ENCODE measurements around the gene DNAJB9. TPM values are rescaled to one million over a fixed set of nuclear protein-coding genes. Genes with fewer than 3 reads are reported as not detected.

The DNAJB9 gene
- total and polyA plus RNA-seq, 2 donors = 13.2 to 13.9 TPM

DNA sequence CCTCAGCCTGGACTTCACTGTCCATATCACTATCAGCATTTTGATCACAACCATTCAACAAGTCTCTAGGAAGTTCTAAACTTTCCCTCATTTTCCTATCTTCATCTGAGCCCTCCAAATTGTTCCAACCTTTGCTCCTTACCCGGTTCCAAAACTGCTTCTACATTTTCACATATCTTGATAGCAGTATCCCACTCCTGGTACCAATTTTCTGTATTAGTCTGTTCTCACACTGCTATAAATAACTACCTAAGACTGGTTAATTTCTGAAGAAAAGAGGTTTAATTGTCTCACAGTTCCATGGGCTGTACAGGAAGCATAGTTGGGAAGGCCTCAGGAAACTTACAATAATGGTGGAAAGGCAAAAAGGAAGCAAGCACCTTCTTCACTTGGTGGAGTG, 12.1 kb upstream of the DNAJB9 start:
- Histone ChIP-seq H3K27ac (ENCODE audit: low read depth in 1 of 2, low read length in 1 of 2) (no peak overlapping the region), H3K9me3 (ENCODE audit: control insufficient read depth in 2 of 2, insufficient read depth in 1 of 2, low read length in 1 of 2) (peaks cover 0 to 8% of the 10 kb centered on the region in 2 donors), H3K36me3 (ENCODE audit: control insufficient read depth in 2 of 2, insufficient read depth in 2 of 2, low read length in 1 of 2) (peaks cover 0 to 4% of the 10 kb centered on the region in 2 donors), H3K27me3 (ENCODE audit: control insufficient read depth in 2 of 2, insufficient read depth in 1 of 2, low read length in 1 of 2) (no peaks in the 10 kb centered on the region), H3K4me3 (ENCODE audit: low read length in 2 of 2) (no peak overlapping the region), H3K4me1 (ENCODE audit: control insufficient read depth in 2 of 2, insufficient read depth in 2 of 2, low read length in 2 of 2) (no peaks in the 10 kb centered on the region)
- DNase-seq (ENCODE audit: low read depth in 6 of 9, low spot score in 9 of 9) = no peak
- WGBS = 97% methylated on average over 1 of the region's 1 CpG

DNA sequence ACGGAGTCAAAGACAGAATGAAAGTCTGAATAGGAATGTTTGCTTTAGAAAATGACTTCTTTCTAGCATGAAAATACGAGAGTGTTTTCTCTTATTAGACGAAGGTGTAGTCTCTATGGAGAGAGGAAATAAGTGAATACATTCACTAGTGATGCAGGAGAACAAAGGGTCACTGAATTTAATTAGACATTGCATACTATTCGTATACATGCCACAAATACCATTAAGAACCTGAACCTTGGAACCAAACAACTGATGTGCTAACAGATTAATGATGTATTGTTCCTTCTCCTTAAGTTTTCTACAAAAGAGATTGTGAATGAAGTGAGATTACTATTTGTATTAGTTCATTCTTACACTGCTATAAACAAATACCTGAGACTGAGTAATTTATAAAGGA, 10.4 kb upstream of the DNAJB9 start:
- whole genome bisulfite sequencing = 98% methylated on average over 4 of the region's 4 CpGs
- no peak for DNase-seq (ENCODE audit: low read depth in 6 of 9, low spot score in 9 of 9)
- H3K4me3 ChIP-seq (ENCODE audit: low read length in 2 of 2) = no peak overlapping the region
- H3K9me3 ChIP-seq (ENCODE audit: control insufficient read depth in 2 of 2, insufficient read depth in 1 of 2, low read length in 1 of 2) = peaks cover 0 to 8% of the 10 kb centered on the region in 2 donors
- no peaks in the 10 kb centered on the region for H3K4me1 ChIP-seq (ENCODE audit: control insufficient read depth in 2 of 2, insufficient read depth in 2 of 2, low read length in 2 of 2)
- H3K27ac ChIP-seq (ENCODE audit: low read depth in 1 of 2, low read length in 1 of 2) = no peak overlapping the region
- peaks cover 0 to 4% of the 10 kb centered on the region in 2 donors for H3K36me3 ChIP-seq (ENCODE audit: control insufficient read depth in 2 of 2, insufficient read depth in 2 of 2, low read length in 1 of 2)
- H3K27me3 ChIP-seq (ENCODE audit: control insufficient read depth in 2 of 2, insufficient read depth in 1 of 2, low read length in 1 of 2) = no peaks in the 10 kb centered on the region

GRCh38 chr7:108561047-108561619, 8.5 kb upstream of the DNAJB9 start:
- Histone ChIP-seq H3K27ac (ENCODE audit: low read depth in 1 of 2, low read length in 1 of 2) (no peak overlapping the region), H3K4me3 (ENCODE audit: low read length in 2 of 2) (no peak overlapping the region), H3K4me1 (ENCODE audit: control insufficient read depth in 2 of 2, insufficient read depth in 2 of 2, low read length in 2 of 2) (no peaks in the 10 kb centered on the region), H3K36me3 (ENCODE audit: control insufficient read depth in 2 of 2, insufficient read depth in 2 of 2, low read length in 1 of 2) (peaks cover 0 to 4% of the 10 kb centered on the region in 2 donors), H3K9me3 (ENCODE audit: control insufficient read depth in 2 of 2, insufficient read depth in 1 of 2, low read length in 1 of 2) (peaks cover 0 to 8% of the 10 kb centered on the region in 2 donors), H3K27me3 (ENCODE audit: control insufficient read depth in 2 of 2, insufficient read depth in 1 of 2, low read length in 1 of 2) (no peaks in the 10 kb centered on the region)
- 98% methylated on average over 4 of the region's 4 CpGs for WGBS
- DNase-seq (ENCODE audit: low read depth in 6 of 9, low spot score in 9 of 9) = peak in 1 of 9 donors; percentile 9

DNA sequence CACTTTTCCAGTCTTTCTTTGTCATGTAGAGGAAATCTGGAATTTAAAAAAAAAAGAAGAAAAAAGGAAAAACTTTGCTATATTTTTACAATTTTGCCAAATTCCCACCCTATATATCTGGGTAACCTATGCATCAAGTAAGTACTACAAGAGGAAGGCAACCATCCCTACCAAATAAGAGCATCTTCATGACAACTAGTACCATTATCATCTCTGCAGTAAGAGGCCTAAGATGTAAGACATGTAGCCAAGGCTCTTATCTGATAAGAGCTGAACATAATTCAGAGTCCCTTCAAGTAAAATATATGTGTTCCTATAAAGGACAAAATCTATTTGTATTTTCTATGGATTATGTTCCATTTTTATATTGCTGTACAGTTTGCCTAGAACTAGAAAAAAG, 3.7 kb upstream of the DNAJB9 start:
- DNase-seq (ENCODE audit: low read depth in 6 of 9, low spot score in 9 of 9) = no peak

GRCh38 chr7:108568801-108569380, 783 bp upstream of the DNAJB9 start:
- no peaks in the 10 kb centered on the region for H3K27me3 ChIP-seq (ENCODE audit: control insufficient read depth in 2 of 2, insufficient read depth in 1 of 2, low read length in 1 of 2)
- H3K36me3 ChIP-seq (ENCODE audit: control insufficient read depth in 2 of 2, insufficient read depth in 2 of 2, low read length in 1 of 2) = peaks cover 0 to 11% of the 10 kb centered on the region in 2 donors
- H3K27ac ChIP-seq (ENCODE audit: low read depth in 1 of 2, low read length in 1 of 2) = peak overlapping the region; percentile 77 to 96
- WGBS = 15% methylated on average over 24 of the region's 24 CpGs
- no peak for DNase-seq (ENCODE audit: low read depth in 6 of 9, low spot score in 9 of 9)
- peaks cover 0 to 12% of the 10 kb centered on the region in 2 donors for H3K4me1 ChIP-seq (ENCODE audit: control insufficient read depth in 2 of 2, insufficient read depth in 2 of 2, low read length in 2 of 2)
- H3K9me3 ChIP-seq (ENCODE audit: control insufficient read depth in 2 of 2, insufficient read depth in 1 of 2, low read length in 1 of 2) = no peaks in the 10 kb centered on the region
- H3K4me3 ChIP-seq (ENCODE audit: low read length in 2 of 2) = peak overlapping the region; percentile 62 to 88

More for the DNA sequence above, 3.7 kb upstream of the DNAJB9 start:
- Histone ChIP-seq H3K9me3 (ENCODE audit: control insufficient read depth in 2 of 2, insufficient read depth in 1 of 2, low read length in 1 of 2) (no peaks in the 10 kb centered on the region), H3K27me3 (ENCODE audit: control insufficient read depth in 2 of 2, insufficient read depth in 1 of 2, low read length in 1 of 2) (no peaks in the 10 kb centered on the region), H3K36me3 (ENCODE audit: control insufficient read depth in 2 of 2, insufficient read depth in 2 of 2, low read length in 1 of 2) (peaks cover 0 to 2% of the 10 kb centered on the region in 2 donors), H3K27ac (ENCODE audit: low read depth in 1 of 2, low read length in 1 of 2) (no peak overlapping the region), H3K4me1 (ENCODE audit: control insufficient read depth in 2 of 2, insufficient read depth in 2 of 2, low read length in 2 of 2) (peaks cover 0 to 9% of the 10 kb centered on the region in 2 donors), H3K4me3 (ENCODE audit: low read length in 2 of 2) (no peak overlapping the region)

GRCh38 chr7:108570146-108570755, 577 bp downstream of the DNAJB9 start:
- peaks cover 0 to 17% of the 10 kb centered on the region in 2 donors for H3K36me3 ChIP-seq (ENCODE audit: control insufficient read depth in 2 of 2, insufficient read depth in 2 of 2, low read length in 1 of 2)
- WGBS = under 1% methylated on average over 36 of the region's 36 CpGs
- peak overlapping the region; percentile 96 to 98 for H3K27ac ChIP-seq (ENCODE audit: low read depth in 1 of 2, low read length in 1 of 2)
- no peaks in the 10 kb centered on the region for H3K27me3 ChIP-seq (ENCODE audit: control insufficient read depth in 2 of 2, insufficient read depth in 1 of 2, low read length in 1 of 2)
- DNase-seq (ENCODE audit: low read depth in 6 of 9, low spot score in 9 of 9) = peak in 8 of 9 donors; percentile 14 to 62 (median 25)
- no peaks in the 10 kb centered on the region for H3K9me3 ChIP-seq (ENCODE audit: control insufficient read depth in 2 of 2, insufficient read depth in 1 of 2, low read length in 1 of 2)
- peak overlapping the region; percentile 62 to 88 for H3K4me3 ChIP-seq (ENCODE audit: low read length in 2 of 2)
- H3K4me1 ChIP-seq (ENCODE audit: control insufficient read depth in 2 of 2, insufficient read depth in 2 of 2, low read length in 2 of 2) = peaks cover 0 to 12% of the 10 kb centered on the region in 2 donors

GRCh38 chr7:108572480-108572879, 2.8 kb downstream of the DNAJB9 start:
- DNase-seq (ENCODE audit: low read depth in 6 of 9, low spot score in 9 of 9) = no peak
- Histone ChIP-seq H3K27me3 (ENCODE audit: control insufficient read depth in 2 of 2, insufficient read depth in 1 of 2, low read length in 1 of 2) (no peaks in the 10 kb centered on the region), H3K4me1 (ENCODE audit: control insufficient read depth in 2 of 2, insufficient read depth in 2 of 2, low read length in 2 of 2) (peaks cover 0 to 12% of the 10 kb centered on the region in 2 donors), H3K4me3 (ENCODE audit: low read length in 2 of 2) (no peak overlapping the region), H3K9me3 (ENCODE audit: control insufficient read depth in 2 of 2, insufficient read depth in 1 of 2, low read length in 1 of 2) (no peaks in the 10 kb centered on the region), H3K36me3 (ENCODE audit: control insufficient read depth in 2 of 2, insufficient read depth in 2 of 2, low read length in 1 of 2) (peaks cover 0 to 26% of the 10 kb centered on the region in 2 donors), H3K27ac (ENCODE audit: low read depth in 1 of 2, low read length in 1 of 2) (no peak overlapping the region)
- 95% methylated on average over 2 of the region's 2 CpGs for WGBS

DNA sequence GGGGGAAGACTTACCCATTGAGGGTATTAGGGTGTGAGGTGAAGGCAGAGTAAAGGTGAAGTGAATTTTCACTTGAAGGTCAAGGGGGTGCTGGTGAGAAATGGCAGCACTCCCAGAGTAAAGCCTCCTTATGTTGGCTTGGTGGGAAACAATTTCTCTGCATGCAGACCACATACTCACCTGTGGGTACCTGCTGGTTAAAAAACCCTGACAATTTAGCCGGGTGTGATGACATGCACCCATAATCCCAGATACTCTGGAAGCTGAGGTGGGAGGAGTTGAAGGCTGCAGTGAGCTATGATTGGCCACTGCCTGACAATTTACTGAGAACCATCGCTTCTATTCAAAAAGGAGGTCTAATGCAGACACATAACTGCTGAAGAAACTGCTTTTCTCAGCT, 5.5 kb downstream of the DNAJB9 start:
- DNase-seq (ENCODE audit: low read depth in 6 of 9, low spot score in 9 of 9) = no peak
- 95% methylated on average over 2 of the region's 2 CpGs for WGBS
- H3K36me3 ChIP-seq (ENCODE audit: control insufficient read depth in 2 of 2, insufficient read depth in 2 of 2, low read length in 1 of 2) = peaks cover 11 to 35% of the 10 kb centered on the region in 2 donors

DNA sequence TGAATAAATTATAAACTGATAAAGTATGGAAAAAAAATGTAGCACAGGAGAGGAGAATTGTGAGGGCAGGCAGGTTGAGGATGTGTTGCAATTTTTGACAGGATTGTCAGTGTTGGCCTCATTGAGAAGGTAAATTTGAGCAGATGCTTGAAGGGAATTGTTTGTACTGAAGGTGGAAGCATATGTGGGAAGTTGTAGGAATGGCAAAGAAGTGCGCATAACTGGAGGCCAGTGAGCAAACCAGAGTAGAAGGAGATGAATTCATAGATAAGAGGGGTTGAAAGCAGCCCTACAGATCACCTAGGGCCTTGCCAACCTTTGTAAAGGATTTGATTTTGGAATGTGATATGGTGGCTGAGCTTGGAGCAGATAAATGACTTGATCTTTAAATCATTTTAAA, 6.4 kb downstream of the DNAJB9 start:
- no peak overlapping the region for H3K4me3 ChIP-seq (ENCODE audit: low read length in 2 of 2)
- peaks cover 5 to 17% of the 10 kb centered on the region in 2 donors for H3K9me3 ChIP-seq (ENCODE audit: control insufficient read depth in 2 of 2, insufficient read depth in 1 of 2, low read length in 1 of 2)
- DNase-seq (ENCODE audit: low read depth in 6 of 9, low spot score in 9 of 9) = no peak
- 95% methylated on average over 1 of the region's 1 CpG for WGBS
- H3K4me1 ChIP-seq (ENCODE audit: control insufficient read depth in 2 of 2, insufficient read depth in 2 of 2, low read length in 2 of 2) = peaks cover 0 to 3% of the 10 kb centered on the region in 2 donors
- H3K27me3 ChIP-seq (ENCODE audit: control insufficient read depth in 2 of 2, insufficient read depth in 1 of 2, low read length in 1 of 2) = no peaks in the 10 kb centered on the region
- H3K27ac ChIP-seq (ENCODE audit: low read depth in 1 of 2, low read length in 1 of 2) = no peak overlapping the region
- H3K36me3 ChIP-seq (ENCODE audit: control insufficient read depth in 2 of 2, insufficient read depth in 2 of 2, low read length in 1 of 2) = peaks cover 11 to 35% of the 10 kb centered on the region in 2 donors

More for the DNA sequence above, 5.5 kb downstream of the DNAJB9 start:
- Histone ChIP-seq H3K4me3 (ENCODE audit: low read length in 2 of 2) (no peak overlapping the region), H3K4me1 (ENCODE audit: control insufficient read depth in 2 of 2, insufficient read depth in 2 of 2, low read length in 2 of 2) (peaks cover 0 to 3% of the 10 kb centered on the region in 2 donors), H3K27me3 (ENCODE audit: control insufficient read depth in 2 of 2, insufficient read depth in 1 of 2, low read length in 1 of 2) (no peaks in the 10 kb centered on the region), H3K27ac (ENCODE audit: low read depth in 1 of 2, low read length in 1 of 2) (no peak overlapping the region), H3K9me3 (ENCODE audit: control insufficient read depth in 2 of 2, insufficient read depth in 1 of 2, low read length in 1 of 2) (peaks cover 5 to 13% of the 10 kb centered on the region in 2 donors)

Measured in thymus (tissue), 11 donors.